A549 (cell line): ENCODE results near the gene CACNA1C. TPM values are rescaled to one million over a fixed set of nuclear protein-coding genes. Genes with fewer than 3 reads are reported as not detected.

ENCODE experiments used
- ATAC-seq, 2 experiments: fragments of 200-7000 bp in 1 of 2; fragments of >200 bp in 1 of 2; cut with Nextera tagmentation in 1 of 2; cut with Tn5 transposase in 1 of 2; 3 replicates each; pipeline versions ENCODE4 v1.8.0 to v1.9.1; 2018 to 2020; ENCODE audit warnings: mild to moderate bottlenecking in 1 of 2, moderate library complexity in 1 of 2
- CTCF ChIA-PET: fragments of 300-600 bp; sonication (Branson Sonifier 250); formaldehyde crosslinking; extraction: SDS; loops from one replicate; lab custom pipeline; 2021; ENCODE audit warnings: antibody characterized with exemption, inconsistent platforms; lab: Yijun Ruan, JAX
- POLR2A ChIA-PET: fragments of 350-600 bp; formaldehyde crosslinking; extraction: SDS; loops from one replicate; lab custom pipeline; 2021; ENCODE audit warnings: antibody characterized with exemption, inconsistent platforms; lab: Yijun Ruan, JAX
- DNase-seq, 2 experiments: peaks; one replicate each; pipeline versions ENCODE4 v3.0.0 to v3.0.0-alpha.2; 2011 to 2016; ENCODE audit warnings: low read depth in 1 of 2, low spot score in 1 of 2
- FAIRE-seq: peaks from 2 replicates; lab custom pipeline; 2011; peaks lifted over from hg19 to GRCh38; lab: Jason Lieb, UNC
- H3K27ac ChIP-seq, 2 experiments: fragments of >200 bp; sonication (Bioruptor Twin); formaldehyde crosslinking; 3 replicates each; pipeline ENCODE4 v1.5.1; 2016 to 2017
- H3K4me1 ChIP-seq: fragments of >200 bp; sonication (Bioruptor Twin); formaldehyde crosslinking; 3 replicates; pipeline ENCODE4 v1.6.1; 2016
- H3K4me2 ChIP-seq: fragments of >200 bp; sonication (Bioruptor Twin); formaldehyde crosslinking; 3 replicates; pipeline ENCODE4 v1.6.1; 2016
- H3K4me3 ChIP-seq: fragments of >200 bp; sonication (Bioruptor Twin); formaldehyde crosslinking; 3 replicates; pipeline ENCODE4 v1.5.1; 2016
- H3K9me3 ChIP-seq: fragments of >200 bp; sonication (Bioruptor Twin); formaldehyde crosslinking; 3 replicates; pipeline ENCODE4 v1.6.1; 2016
- CBX2 ChIP-seq: fragments of 200-600 bp; sonication (generic); IDR thresholded peaks from 2 replicates; pipeline ENCODE4 v1.6.1; 2016; ENCODE audit warnings: low read depth, mild to moderate bottlenecking, borderline replicate concordance
- CBX8 ChIP-seq: fragments of 200-600 bp; sonication (generic); IDR thresholded peaks from 2 replicates; pipeline ENCODE4 v1.6.1; 2016
- CEBPB ChIP-seq, 2 experiments: fragments of >200 bp in 1 of 2; sonication (Bioruptor Twin) in 1 of 2; formaldehyde crosslinking in 1 of 2; IDR thresholded peaks; 2 replicates each; pipeline ENCODE4 v1.6.1; 2012 to 2016
- E2F6 ChIP-seq: IDR thresholded peaks from 2 replicates; pipeline ENCODE4 v1.6.1; 2012; ENCODE audit warnings: low read depth, borderline replicate concordance
- EHF ChIP-seq: fragments of 250-450 bp; sonication (Bioruptor Pico); IDR thresholded peaks from 2 replicates; pipeline ENCODE4 v1.5.0; 2020; ENCODE audit warnings: mild to moderate bottlenecking
- FOSB ChIP-seq: fragments of 250-450 bp; sonication (Bioruptor Pico); IDR thresholded peaks from 2 replicates; pipeline ENCODE4 v1.5.0; 2020; ENCODE audit warnings: mild to moderate bottlenecking, moderate library complexity
- HES2 ChIP-seq: fragments of >200 bp; sonication (Bioruptor Twin); formaldehyde crosslinking; IDR thresholded peaks from 2 replicates; pipeline ENCODE4 v1.6.1; 2016
- HOXA7 ChIP-seq: fragments of 250-450 bp; sonication (Bioruptor Pico); IDR thresholded peaks from 2 replicates; pipeline ENCODE4 v1.5.0; 2020; ENCODE audit warnings: mild to moderate bottlenecking, moderate library complexity
- JUN ChIP-seq, 2 experiments: fragments of >200 bp; sonication (Bioruptor Twin); formaldehyde crosslinking; IDR thresholded peaks; 2 replicates in 1 of 2; 3 replicates in 1 of 2; pipeline ENCODE4 v1.6.1; 2016 to 2017
- JUNB ChIP-seq: fragments of >200 bp; sonication (Bioruptor Twin); formaldehyde crosslinking; IDR thresholded peaks from 2 replicates; pipeline ENCODE4 v1.6.1; 2016
- KDM1A ChIP-seq: fragments of 200-600 bp; sonication (generic); IDR thresholded peaks from 2 replicates; pipeline ENCODE4 v1.6.1; 2016; ENCODE audit warnings: low read depth, mild to moderate bottlenecking
- MAX ChIP-seq: IDR thresholded peaks from 2 replicates; pipeline ENCODE4 v1.6.1; 2012
- PBX3 ChIP-seq: IDR thresholded peaks from 2 replicates; pipeline ENCODE4 v1.6.1; 2012
- PHF8 ChIP-seq: fragments of 200-600 bp; sonication (generic); IDR thresholded peaks from 2 replicates; pipeline ENCODE4 v1.6.1; 2016; ENCODE audit warnings: low read depth, mild to moderate bottlenecking, antibody characterized with exemption, moderate library complexity, borderline replicate concordance
- POLR2A ChIP-seq: IDR thresholded peaks from 2 replicates; pipeline ENCODE4 v1.6.1; 2012; ENCODE audit warnings: mild to moderate bottlenecking, low read length
- RCOR1 ChIP-seq: fragments of 150-350 bp; IDR thresholded peaks from 2 replicates; pipeline ENCODE4 v1.6.1; 2014; ENCODE audit warnings: antibody characterized with exemption, low read length, low read depth
- RFX5 ChIP-seq: fragments of 450-650 bp; IDR thresholded peaks from 2 replicates; pipeline ENCODE4 v1.7.1; 2014; ENCODE audit warnings: antibody characterized with exemption, mild to moderate bottlenecking, moderate library complexity
- SMC3 ChIP-seq: fragments of >200 bp; sonication (Bioruptor Twin); formaldehyde crosslinking; IDR thresholded peaks from 3 replicates; pipeline ENCODE4 v1.6.1; 2018; ENCODE audit warnings: inconsistent platforms
- SREBF2 ChIP-seq: fragments of 450-650 bp; IDR thresholded peaks from 2 replicates; pipeline ENCODE4 v1.6.1; 2014; ENCODE audit warnings: mild to moderate bottlenecking, moderate library complexity
- TFCP2L1 ChIP-seq: fragments of 250-450 bp; sonication (Bioruptor Pico); IDR thresholded peaks from 2 replicates; pipeline ENCODE4 v1.5.0; 2021; ENCODE audit warnings: mild to moderate bottlenecking
- TP53 ChIP-seq: fragments of 250-450 bp; sonication (Bioruptor Pico); IDR thresholded peaks from 2 replicates; pipeline ENCODE4 v1.5.0; 2021; ENCODE audit warnings: mild to moderate bottlenecking, moderate library complexity
- ZFP36 ChIP-seq: fragments of 450-650 bp; IDR thresholded peaks from 2 replicates; pipeline ENCODE4 v1.6.1; 2014; ENCODE audit warnings: borderline replicate concordance; ENCODE audit not compliant: partially characterized antibody
- WGBS: methylation state at CpG from one replicate; pipeline ENCODE4 v1.1.6; 2017; ENCODE audit errors: missing lambda C conversion rate; 5-methylcytosine and 5-hydroxymethylcytosine counted together
- polyA plus RNA-seq, 4 experiments: library from polyadenylated mRNA; depleted of rRNA in 3 of 4; stranded (reverse); fragments of >200 nt; fragmentation: RNase III in 1 of 4; extraction: RNeasy Plus Mini Kit Qiagen cat#74134 plus additional on column Dnase treatment in 1 of 4; gene quantifications; 2 replicates in 3 of 4; 3 replicates in 1 of 4; pipeline ENCODE4 v1.2.3, GENCODE V29; 2011 to 2017
- TF ChIP-seq, protein P1 (sequence below): fragments of 200-600 bp; sonication (generic); IDR thresholded peaks from 2 replicates; pipeline ENCODE4 v1.6.1; 2016; ENCODE audit warnings: antibody characterized with exemption, mild to moderate bottlenecking, moderate library complexity
- TF ChIP-seq, protein P2 (sequence below): fragments of >200 bp; sonication (Bioruptor Twin); formaldehyde crosslinking; IDR thresholded peaks from 3 replicates; pipeline ENCODE4 v1.5.1; 2016
- TF ChIP-seq, protein P3 (sequence below): fragments of 450-650 bp; IDR thresholded peaks from 2 replicates; pipeline ENCODE4 v1.6.1; 2014; ENCODE audit warnings: antibody characterized with exemption
- TF ChIP-seq, protein P4 (sequence below): fragments of 250-450 bp; sonication (Bioruptor Pico); IDR thresholded peaks from 2 replicates; pipeline ENCODE4 v1.5.0; 2021; ENCODE audit warnings: mild to moderate bottlenecking, moderate library complexity, borderline replicate concordance

CACNA1C gene
- polyA plus RNA-seq, 2 of the 4 experiments (the other 2 are of a cell fraction): not detected

GRCh38 chr12:2113119-2113912 lies 60.5 kb downstream of the CACNA1C start:
- H3K4me2 ChIP-seq: no peak overlapping the region
- no peaks in the 10 kb centered on the region for H3K4me1 ChIP-seq
- DNase-seq: no peak
- 33% methylated on average over 14 of the region's 14 CpGs for WGBS
- TF ChIP-seq SMC3: no peak
- no peak for TF ChIP-seq E2F6
- TF ChIP-seq FOSB (CRISPR knock-in tag): no peak
- TF ChIP-seq JUN (IDR thresholded peaks at IDR 0.05): no peak
- no peak for TF ChIP-seq POLR2A
- no peak for TF ChIP-seq RFX5
- no peak for TF ChIP-seq SREBF2
- TF ChIP-seq, protein P1, sequence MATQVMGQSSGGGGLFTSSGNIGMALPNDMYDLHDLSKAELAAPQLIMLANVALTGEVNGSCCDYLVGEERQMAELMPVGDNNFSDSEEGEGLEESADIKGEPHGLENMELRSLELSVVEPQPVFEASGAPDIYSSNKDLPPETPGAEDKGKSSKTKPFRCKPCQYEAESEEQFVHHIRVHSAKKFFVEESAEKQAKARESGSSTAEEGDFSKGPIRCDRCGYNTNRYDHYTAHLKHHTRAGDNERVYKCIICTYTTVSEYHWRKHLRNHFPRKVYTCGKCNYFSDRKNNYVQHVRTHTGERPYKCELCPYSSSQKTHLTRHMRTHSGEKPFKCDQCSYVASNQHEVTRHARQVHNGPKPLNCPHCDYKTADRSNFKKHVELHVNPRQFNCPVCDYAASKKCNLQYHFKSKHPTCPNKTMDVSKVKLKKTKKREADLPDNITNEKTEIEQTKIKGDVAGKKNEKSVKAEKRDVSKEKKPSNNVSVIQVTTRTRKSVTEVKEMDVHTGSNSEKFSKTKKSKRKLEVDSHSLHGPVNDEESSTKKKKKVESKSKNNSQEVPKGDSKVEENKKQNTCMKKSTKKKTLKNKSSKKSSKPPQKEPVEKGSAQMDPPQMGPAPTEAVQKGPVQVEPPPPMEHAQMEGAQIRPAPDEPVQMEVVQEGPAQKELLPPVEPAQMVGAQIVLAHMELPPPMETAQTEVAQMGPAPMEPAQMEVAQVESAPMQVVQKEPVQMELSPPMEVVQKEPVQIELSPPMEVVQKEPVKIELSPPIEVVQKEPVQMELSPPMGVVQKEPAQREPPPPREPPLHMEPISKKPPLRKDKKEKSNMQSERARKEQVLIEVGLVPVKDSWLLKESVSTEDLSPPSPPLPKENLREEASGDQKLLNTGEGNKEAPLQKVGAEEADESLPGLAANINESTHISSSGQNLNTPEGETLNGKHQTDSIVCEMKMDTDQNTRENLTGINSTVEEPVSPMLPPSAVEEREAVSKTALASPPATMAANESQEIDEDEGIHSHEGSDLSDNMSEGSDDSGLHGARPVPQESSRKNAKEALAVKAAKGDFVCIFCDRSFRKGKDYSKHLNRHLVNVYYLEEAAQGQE: no peak
- TF ChIP-seq, protein P2, sequence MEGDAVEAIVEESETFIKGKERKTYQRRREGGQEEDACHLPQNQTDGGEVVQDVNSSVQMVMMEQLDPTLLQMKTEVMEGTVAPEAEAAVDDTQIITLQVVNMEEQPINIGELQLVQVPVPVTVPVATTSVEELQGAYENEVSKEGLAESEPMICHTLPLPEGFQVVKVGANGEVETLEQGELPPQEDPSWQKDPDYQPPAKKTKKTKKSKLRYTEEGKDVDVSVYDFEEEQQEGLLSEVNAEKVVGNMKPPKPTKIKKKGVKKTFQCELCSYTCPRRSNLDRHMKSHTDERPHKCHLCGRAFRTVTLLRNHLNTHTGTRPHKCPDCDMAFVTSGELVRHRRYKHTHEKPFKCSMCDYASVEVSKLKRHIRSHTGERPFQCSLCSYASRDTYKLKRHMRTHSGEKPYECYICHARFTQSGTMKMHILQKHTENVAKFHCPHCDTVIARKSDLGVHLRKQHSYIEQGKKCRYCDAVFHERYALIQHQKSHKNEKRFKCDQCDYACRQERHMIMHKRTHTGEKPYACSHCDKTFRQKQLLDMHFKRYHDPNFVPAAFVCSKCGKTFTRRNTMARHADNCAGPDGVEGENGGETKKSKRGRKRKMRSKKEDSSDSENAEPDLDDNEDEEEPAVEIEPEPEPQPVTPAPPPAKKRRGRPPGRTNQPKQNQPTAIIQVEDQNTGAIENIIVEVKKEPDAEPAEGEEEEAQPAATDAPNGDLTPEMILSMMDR: no peak
- no peak for TF ChIP-seq EHF (CRISPR knock-in tag)
- no peak for TF ChIP-seq TFCP2L1 (CRISPR knock-in tag)
- TF ChIP-seq MAX: no peak
- TF ChIP-seq, protein P3, sequence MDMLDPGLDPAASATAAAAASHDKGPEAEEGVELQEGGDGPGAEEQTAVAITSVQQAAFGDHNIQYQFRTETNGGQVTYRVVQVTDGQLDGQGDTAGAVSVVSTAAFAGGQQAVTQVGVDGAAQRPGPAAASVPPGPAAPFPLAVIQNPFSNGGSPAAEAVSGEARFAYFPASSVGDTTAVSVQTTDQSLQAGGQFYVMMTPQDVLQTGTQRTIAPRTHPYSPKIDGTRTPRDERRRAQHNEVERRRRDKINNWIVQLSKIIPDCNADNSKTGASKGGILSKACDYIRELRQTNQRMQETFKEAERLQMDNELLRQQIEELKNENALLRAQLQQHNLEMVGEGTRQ: no peak
- TF ChIP-seq TP53 (CRISPR knock-in tag): no peak
- no peak for FAIRE-seq
- H3K9me3 ChIP-seq: no peaks in the 10 kb centered on the region
- no peak for ATAC-seq
- no peak overlapping the region for H3K4me3 ChIP-seq
- no peak overlapping the region for H3K27ac ChIP-seq
- POLR2A ChIA-PET: no interaction called here
- CTCF ChIA-PET: no interaction called here

DNA sequence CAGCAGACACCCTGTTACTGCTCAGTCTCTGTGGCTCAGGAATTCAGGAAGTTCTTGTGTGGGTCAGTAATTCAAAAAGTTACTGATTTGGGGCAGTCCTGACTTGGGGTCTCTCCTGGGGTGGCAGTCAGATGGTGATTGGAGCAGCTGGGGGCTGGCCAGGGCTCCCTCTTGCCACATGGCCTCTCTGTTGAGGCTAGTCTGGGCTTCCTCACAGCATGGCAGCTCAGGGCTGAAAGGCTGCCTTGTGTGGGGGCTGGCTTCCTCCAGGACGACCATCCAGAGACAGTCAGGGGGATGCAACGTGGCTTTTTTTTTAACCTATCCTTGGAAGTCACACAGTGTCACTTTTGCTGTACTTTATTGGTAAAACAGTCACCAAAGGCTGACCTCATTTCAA lies 61.3 kb downstream of the CACNA1C start:
- FAIRE-seq: no peak
- Histone ChIP-seq H3K9me3 (no peaks in the 10 kb centered on the region), H3K4me2 (no peak overlapping the region), H3K4me1 (no peaks in the 10 kb centered on the region), H3K27ac (no peak overlapping the region), H3K4me3 (no peak overlapping the region)
- no peak for DNase-seq
- no peak for ATAC-seq
- 0% methylated on average over 2 of the region's 2 CpGs for WGBS
- ChIA-PET CTCF (no interaction called here), POLR2A (no interaction called here)
- no peak for TF ChIP-seq CBX8
- no peak for TF ChIP-seq PHF8
- TF ChIP-seq, protein P4, sequence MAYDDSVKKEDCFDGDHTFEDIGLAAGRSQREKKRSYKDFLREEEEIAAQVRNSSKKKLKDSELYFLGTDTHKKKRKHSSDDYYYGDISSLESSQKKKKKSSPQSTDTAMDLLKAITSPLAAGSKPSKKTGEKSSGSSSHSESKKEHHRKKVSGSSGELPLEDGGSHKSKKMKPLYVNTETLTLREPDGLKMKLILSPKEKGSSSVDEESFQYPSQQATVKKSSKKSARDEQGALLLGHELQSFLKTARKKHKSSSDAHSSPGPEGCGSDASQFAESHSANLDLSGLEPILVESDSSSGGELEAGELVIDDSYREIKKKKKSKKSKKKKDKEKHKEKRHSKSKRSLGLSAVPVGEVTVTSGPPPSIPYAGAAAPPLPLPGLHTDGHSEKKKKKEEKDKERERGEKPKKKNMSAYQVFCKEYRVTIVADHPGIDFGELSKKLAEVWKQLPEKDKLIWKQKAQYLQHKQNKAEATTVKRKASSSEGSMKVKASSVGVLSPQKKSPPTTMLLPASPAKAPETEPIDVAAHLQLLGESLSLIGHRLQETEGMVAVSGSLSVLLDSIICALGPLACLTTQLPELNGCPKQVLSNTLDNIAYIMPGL: no peak
- TF ChIP-seq JUN (IDR thresholded peaks at IDR 0.05): no peak
- TF ChIP-seq RCOR1: no peak
- no peak for TF ChIP-seq HOXA7
- no peak for TF ChIP-seq ZFP36
- no peak for TF ChIP-seq KDM1A
- no peak for TF ChIP-seq PBX3
- TF ChIP-seq CEBPB (IDR thresholded peaks at IDR 0.05): no peak
- TF ChIP-seq CBX2: no peak
- TF ChIP-seq FOSB (CRISPR knock-in tag): no peak
- no peak for TF ChIP-seq HES2
- no peak for TF ChIP-seq JUNB
